RCC 7860 (cell line): ENCODE results near the gene TRANK1.
"Not testable (repeated sequence)": the region's sequence is repeated elsewhere in the genome, so short reads cannot be mapped to it uniquely, and the experiment has no call there.

Experiments used
- DNase-seq: peaks from one replicate; pipeline ENCODE4 v3.0.0-alpha.2; 2015; ENCODE audit warnings: low spot score
- FAIRE-seq: peaks from 2 replicates; lab custom pipeline; 2012; peaks lifted over from hg19 to GRCh38; lab: Jason Lieb, UNC

TRANK1 gene

GRCh38 chr3:36944641-36945270 is at the start of gene TRANK1:
Gene TRANK1, minus strand, starts transcription at chr3:36945054. Its CDS starts 245 bp downstream, at chr3:36944809.
- FAIRE-seq: no peak
- no peak for DNase-seq

GRCh38 chr3:36993326-36994283 is 48.8 kb upstream of the TRANK1 start, which contains the start of gene MLH1:
Gene MLH1, plus strand, starts transcription at chr3:36993518. Its CDS starts 30 bp downstream, at chr3:36993548.
- DNase-seq (peak; percentile 100), FAIRE-seq (peak; percentile 27)

GRCh38 chr3:36992806-36993325 is 48.0 kb upstream of the TRANK1 start, which contains the start of gene EPM2AIP1:
Gene EPM2AIP1, minus strand, starts transcription at chr3:36993131. Its CDS starts 54 bp downstream, at chr3:36993077.
- DNase-seq: no peak
- FAIRE-seq: peak; percentile 97

- peak; percentile 33 for DNase-seq
Observed at GRCh38 chr3:36991923-36992805, 47.3 kb upstream of the TRANK1 start.

GRCh38 chr3:36991147-36991546 is 46.3 kb upstream of the TRANK1 start:
- FAIRE-seq (no peak), DNase-seq (no peak)

More at GRCh38 chr3:36991923-36992805, 47.3 kb upstream of the TRANK1 start:
- no peak for FAIRE-seq

- FAIRE-seq: no peak
- DNase-seq: no peak
Observed at GRCh38 chr3:36989568-36989967, 44.7 kb upstream of the TRANK1 start.

GRCh38 chr3:36989005-36989404 is 44.2 kb upstream of the TRANK1 start:
- DNase-seq (no peak), FAIRE-seq (no peak)

GRCh38 chr3:36988356-36988755 is 43.5 kb upstream of the TRANK1 start:
- DNase-seq: no peak
- FAIRE-seq: no peak

GRCh38 chr3:36981006-36981405 is 36.2 kb upstream of the TRANK1 start:
- no peak for FAIRE-seq
- no peak for DNase-seq

GRCh38 chr3:36973139-36973538 is 28.3 kb upstream of the TRANK1 start:
- DNase-seq (no peak), FAIRE-seq (no peak)

- DNase-seq (no peak), FAIRE-seq (no peak)
Observed at GRCh38 chr3:36972163-36972562, 27.3 kb upstream of the TRANK1 start.

GRCh38 chr3:36969540-36970432 is 24.9 kb upstream of the TRANK1 start:
- FAIRE-seq (peak; percentile 71), DNase-seq (peak; percentile 86)

GRCh38 chr3:36969085-36969484 is 24.2 kb upstream of the TRANK1 start:
- FAIRE-seq (no peak), DNase-seq (no peak)

- no peak for FAIRE-seq
- DNase-seq: no peak
Observed at GRCh38 chr3:36965440-36965839, 20.6 kb upstream of the TRANK1 start.

- DNase-seq: no peak
- FAIRE-seq: no peak
Observed at GRCh38 chr3:36964817-36965216, 20.0 kb upstream of the TRANK1 start.

- no peak for FAIRE-seq
Observed at GRCh38 chr3:36964331-36964730, 19.5 kb upstream of the TRANK1 start.

GRCh38 chr3:36963008-36963407 is 18.2 kb upstream of the TRANK1 start:
- not testable (repeated sequence) for DNase-seq, FAIRE-seq

More at GRCh38 chr3:36964331-36964730, 19.5 kb upstream of the TRANK1 start:
- DNase-seq: no peak

- FAIRE-seq: no peak
Observed at GRCh38 chr3:36960502-36960901, 15.6 kb upstream of the TRANK1 start.

GRCh38 chr3:36959821-36960220 is 15.0 kb upstream of the TRANK1 start:
- FAIRE-seq (no peak), DNase-seq (no peak)

More at GRCh38 chr3:36960502-36960901, 15.6 kb upstream of the TRANK1 start:
- no peak for DNase-seq
